Adrenal gland (tissue), 12 donors: Measurements from ENCODE around the gene C1orf56. TPM values are rescaled to one million over a fixed set of nuclear protein-coding genes. Genes with fewer than 3 reads are reported as not detected.

ENCODE experiments used
- DNase-seq, 7 donors: peaks; one replicate each; pipeline ENCODE4 v3.0.0-alpha.2; 2019 to 2020
- H3K27ac ChIP-seq, 5 donors: fragments of 200-600 bp; sonication (generic) in 4 of 5; 1 replicate in 3 of 5; 2 replicates in 2 of 5; pipeline versions ENCODE4 v1.5.1 to v1.8.0; 2016 to 2020; ENCODE audit warnings: mild to moderate bottlenecking in 1 of 5
- H3K27me3 ChIP-seq: fragments of 200-600 bp; 2 replicates; pipeline ENCODE4 v1.8.0; 2021
- H3K36me3 ChIP-seq, 2 donors: fragments of 200-600 bp; replicated peaks in 1 of 2; 1 replicate in 1 of 2; 2 replicates in 1 of 2; pipeline versions ENCODE4 v1.5.1 to v1.8.0; 2018 to 2022
- H3K4me1 ChIP-seq, 2 donors: fragments of 200-600 bp; replicated peaks in 1 of 2; 1 replicate in 1 of 2; 2 replicates in 1 of 2; pipeline versions ENCODE4 v1.5.1 to v1.8.0; 2018 to 2021
- H3K4me3 ChIP-seq, 4 donors: fragments of 200-600 bp; sonication (generic) in 3 of 4; one replicate each; pipeline ENCODE4 v1.5.1; 2016 to 2018
- H3K9me3 ChIP-seq, 3 donors: fragments of 200-600 bp; sonication (generic) in 1 of 3; replicated peaks in 1 of 3; 1 replicate in 2 of 3; 2 replicates in 1 of 3; pipeline versions ENCODE4 v1.5.1 to v1.8.0; 2016 to 2021
- CTCF ChIP-seq, 6 experiments: fragments of 450-650 bp in 4 of 6; fragments of 200-600 bp in 2 of 6; sonication (generic) in 1 of 6; IDR thresholded peaks; 1 replicate in 5 of 6; 2 replicates in 1 of 6; pipeline versions ENCODE4 v1.5.1 to v1.8.0; 2016 to 2021; ENCODE audit warnings: antibody characterized with exemption in 6 of 6, mild to moderate bottlenecking in 2 of 6, moderate library complexity in 1 of 6
- POLR2A ChIP-seq, 2 donors: fragments of 450-650 bp; IDR thresholded peaks; one replicate each; pipeline ENCODE4 v1.6.1; 2017; ENCODE audit warnings: antibody characterized with exemption in 2 of 2, mild to moderate bottlenecking in 2 of 2, moderate library complexity in 1 of 2
- WGBS, 4 donors: extraction: QIAGEN DNeasy Blood & Tissue Kit in 2 of 4; methylation state at CpG; one replicate each; pipeline versions ENCODE4 v1.1.5 to v1.1.7; 2013 to 2017; 5-methylcytosine and 5-hydroxymethylcytosine counted together
- intact Hi-C, 2 donors: fragments of 100-400 bp; cut with DNase I; formaldehyde crosslinking; loops; one replicate each; pipeline versions ENCODE4 v1.14.1 to v1.15.0; 2022 to 2023
- polyA plus RNA-seq, 3 donors: library from polyadenylated mRNA; stranded (reverse); fragments of 200-250 nt in 2 of 3; fragments of 350-450 nt in 1 of 3; fragmentation: Illumina TruSeq in 1 of 3; extraction: RNeasy Lipid Tissue Mini Kit (QIAGEN cat#74804) in 1 of 3; gene quantifications; one replicate each; pipeline ENCODE4 v1.2.3, GENCODE V29; 2013 to 2014
- total RNA-seq, 9 donors: library from RNA; depleted of rRNA in 4 of 9; stranded (reverse); fragments of >200 nt in 4 of 9; fragments of 120-200 nt in 1 of 9; fragmentation: NEBNext Ultra II Directional in 1 of 9; extraction: Animal tissue kit (Norgen Biotek cat#: 25700) in 1 of 9; gene quantifications; one replicate each; pipeline versions ENCODE4 v1.1.0 to v1.2.4, GENCODE V29; 2013 to 2023
- donor health status: healthy with polysubstance abuse.
- donor health status: Bipolar disorder and iron deficiency.
- donor health status: DM: yes; HTN: yes; CAD: no.
- donor health status: DM: no; HTN: no; CAD: no.
- donor health status: DM: no; HTN: no; CAD: no.
- donor health status: DM: yes; HTN: yes; CAD: no.

C1orf56 gene
- total and polyA plus RNA-seq, 12 donors: 3.9 to 29.7 (median 11.5) TPM

GRCh38 chr1:151036356-151036755 is 11.2 kb upstream of the C1orf56 start, which contains the start of gene BNIPL:
BNIPL (plus strand) TSS chr1:151036586; CDS start chr1:151036726, 140 bp downstream.
- H3K27me3 ChIP-seq: no peaks in the 10 kb centered on the region
- WGBS, 4 donors: 48 to 67% (median 50%) methylated on average over 2 of the region's 2 CpGs
- TF ChIP-seq POLR2A (IDR thresholded peaks at IDR 0.05): no peak
- no peak for TF ChIP-seq CTCF (IDR thresholded peaks at IDR 0.05)
- no peak for DNase-seq
- H3K36me3 ChIP-seq: peaks cover 0 to 16% of the 10 kb centered on the region in 2 donors
- no peaks in the 10 kb centered on the region for H3K9me3 ChIP-seq
- no peak within 1 kb of the TSS for H3K27ac ChIP-seq
- intact Hi-C loops: no loop called here
- no peak within 1 kb of the TSS for H3K4me3 ChIP-seq
- H3K4me1 ChIP-seq: no peaks in the 10 kb centered on the region

- TF ChIP-seq CTCF (IDR thresholded peaks at IDR 0.05): no peak
- 87 to 90% (median 89%) methylated on average over 6 of the region's 6 CpGs for WGBS, 4 donors
- H3K36me3 ChIP-seq: peaks cover 0 to 10% of the 10 kb centered on the region in 2 donors
Observed at GRCh38 chr1:151037032-151037431, 10.5 kb upstream of the C1orf56 start.

GRCh38 chr1:151039521-151039920 is 8.0 kb upstream of the C1orf56 start:
- Histone ChIP-seq H3K9me3 (no peaks in the 10 kb centered on the region), H3K4me1 (no peaks in the 10 kb centered on the region), H3K36me3 (no peaks in the 10 kb centered on the region), H3K4me3 (no peak overlapping the region), H3K27me3 (no peaks in the 10 kb centered on the region), H3K27ac (no peak overlapping the region)
- no peak for TF ChIP-seq POLR2A (IDR thresholded peaks at IDR 0.05)
- no peak for TF ChIP-seq CTCF (IDR thresholded peaks at IDR 0.05)
- intact Hi-C loops: no loop called here
- 85 to 95% (median 91%) methylated on average over 3 of the region's 3 CpGs for WGBS, 4 donors
- no peak for DNase-seq

More at GRCh38 chr1:151037032-151037431, 10.5 kb upstream of the C1orf56 start:
- intact Hi-C loops: no loop called here
- Histone ChIP-seq H3K4me3 (no peak overlapping the region), H3K27me3 (no peaks in the 10 kb centered on the region), H3K9me3 (no peaks in the 10 kb centered on the region), H3K27ac (no peak overlapping the region), H3K4me1 (no peaks in the 10 kb centered on the region)
- DNase-seq: no peak

GRCh38 chr1:151043163-151043562 is 4.4 kb upstream of the C1orf56 start:
- DNase-seq: no peak
- Histone ChIP-seq H3K4me1 (peaks cover 4 to 5% of the 10 kb centered on the region in 2 donors), H3K27ac (no peak overlapping the region), H3K4me3 (no peak overlapping the region), H3K27me3 (no peaks in the 10 kb centered on the region), H3K36me3 (no peaks in the 10 kb centered on the region), H3K9me3 (no peaks in the 10 kb centered on the region)
- intact Hi-C loops: no loop called here
- TF ChIP-seq POLR2A (IDR thresholded peaks at IDR 0.05) (no peak), CTCF (IDR thresholded peaks at IDR 0.05) (no peak)
- 79 to 96% (median 88%) methylated on average over 1 of the region's 1 CpG for WGBS, 4 donors
